IMR-90 (cell line): ENCODE results near the gene ARPP21. TPM values are rescaled to one million over a fixed set of nuclear protein-coding genes. Genes with fewer than 3 reads are reported as not detected.

Experiments used
- ATAC-seq: fragments of 200-7000 bp; cut with Tn5 transposase; 2 replicates; pipeline ENCODE4 v1.9.1; 2020; ENCODE audit warnings: low read depth, mild to moderate bottlenecking, moderate library complexity
- BruUV-seq: library from RNA; stranded (reverse); fragments of 400-500 nt; replicated peaks from 2 replicates; lab custom pipeline; 2021; lab: Mats Ljungman, UMichigan
- CTCF ChIA-PET: fragments of 300-600 bp; formaldehyde crosslinking; extraction: SDS; loops from one replicate; lab custom pipeline; 2021; ENCODE audit warnings: antibody characterized with exemption; lab: Yijun Ruan, JAX
- POLR2A ChIA-PET: fragments of 300-600 bp; sonication (Branson Sonifier 250); formaldehyde crosslinking; loops from one replicate; lab custom pipeline; 2022; ENCODE audit warnings: antibody characterized with exemption; ENCODE audit not compliant: unreplicated experiment; lab: Charles Lee
- DNase-seq: peaks from one replicate; pipeline ENCODE4 v3.0.0; 2013
- H2AFZ ChIP-seq: replicated peaks from 2 replicates; pipeline ENCODE3; 2013; ENCODE audit warnings: low read length, mild to moderate bottlenecking; ENCODE audit not compliant: poor library complexity
- H2AK5ac ChIP-seq: 2 replicates; pipeline ENCODE4 v1.6.1; 2013; ENCODE audit warnings: low read depth, low read length, inconsistent platforms
- H2AK9ac ChIP-seq: replicated peaks from 2 replicates; pipeline ENCODE3; 2013; ENCODE audit warnings: mild to moderate bottlenecking, low read depth, low read length, moderate library complexity; ENCODE audit not compliant: poor library complexity
- H2BK120ac ChIP-seq: 2 replicates; pipeline ENCODE4 v1.6.1; 2013; ENCODE audit warnings: low read depth, low read length, inconsistent platforms
- H2BK15ac ChIP-seq: 3 replicates; pipeline ENCODE4 v1.6.1; 2013; ENCODE audit warnings: low read depth, low read length, inconsistent platforms
- H2BK20ac ChIP-seq: 2 replicates; pipeline ENCODE4 v1.6.1; 2013; ENCODE audit warnings: low read depth, mild to moderate bottlenecking, inconsistent platforms, low read length, moderate library complexity
- H2BK5ac ChIP-seq: 2 replicates; pipeline ENCODE4 v1.6.1; 2013; ENCODE audit warnings: mild to moderate bottlenecking, low read depth, low read length, inconsistent platforms; ENCODE audit not compliant: poor library complexity, severe bottlenecking
- H3K14ac ChIP-seq: replicated peaks from 2 replicates; pipeline ENCODE4 v1.6.1; 2013; ENCODE audit warnings: low read depth, low read length, inconsistent platforms
- H3K18ac ChIP-seq: 2 replicates; pipeline ENCODE4 v1.6.1; 2013; ENCODE audit warnings: low read depth, low read length, control low read depth
- H3K23ac ChIP-seq: 2 replicates; pipeline ENCODE4 v1.6.1; 2013; ENCODE audit warnings: low read depth, low read length, inconsistent platforms
- H3K27ac ChIP-seq: 2 replicates; pipeline ENCODE4 v1.5.1; 2013; ENCODE audit warnings: mild to moderate bottlenecking, control low read depth, low read length; ENCODE audit not compliant: insufficient read depth
- H3K27me3 ChIP-seq: 2 replicates; pipeline ENCODE4 v1.6.1; 2013; ENCODE audit warnings: low read length; ENCODE audit not compliant: control insufficient read depth, insufficient read depth
- H3K36me3 ChIP-seq: 2 replicates; pipeline ENCODE4 v1.6.1; 2013; ENCODE audit warnings: low read length, mixed read lengths; ENCODE audit not compliant: control insufficient read depth, insufficient read depth
- H3K4ac ChIP-seq: 2 replicates; pipeline ENCODE4 v1.6.1; 2013; ENCODE audit warnings: low read depth, low read length, inconsistent platforms
- H3K4me1 ChIP-seq: 2 replicates; pipeline ENCODE4 v1.6.1; 2013; ENCODE audit warnings: low read length, mixed read lengths; ENCODE audit not compliant: control insufficient read depth, insufficient read depth
- H3K4me2 ChIP-seq: 2 replicates; pipeline ENCODE4 v1.6.1; 2013; ENCODE audit warnings: low read depth, mild to moderate bottlenecking, control low read depth, low read length, moderate library complexity
- H3K4me3 ChIP-seq: 2 replicates; pipeline ENCODE4 v1.5.1; 2013; ENCODE audit warnings: low read depth, mild to moderate bottlenecking, control low read depth, low read length, moderate library complexity; ENCODE audit not compliant: insufficient read depth
- H3K56ac ChIP-seq: 2 replicates; pipeline ENCODE4 v1.6.1; 2013; ENCODE audit warnings: low read length, inconsistent platforms; ENCODE audit not compliant: insufficient read depth; ENCODE audit errors: extremely low read depth
- H3K79me1 ChIP-seq, 2 experiments: 2 replicates each; pipeline ENCODE4 v1.6.1; 2013; ENCODE audit warnings: low read length in 2 of 2, inconsistent platforms in 1 of 2, low read depth in 1 of 2
- H3K9ac ChIP-seq: 2 replicates; pipeline ENCODE4 v1.6.1; 2013; ENCODE audit warnings: low read depth, low read length, control low read depth
- H3K9me1 ChIP-seq: 2 replicates; pipeline ENCODE4 v1.6.1; 2013; ENCODE audit warnings: low read length, inconsistent platforms; ENCODE audit not compliant: insufficient read depth
- H3K9me3 ChIP-seq: 2 replicates; pipeline ENCODE4 v1.6.1; 2013; ENCODE audit warnings: low read length; ENCODE audit not compliant: control insufficient read depth, insufficient read depth
- H4K20me1 ChIP-seq: 2 replicates; pipeline ENCODE4 v1.6.1; 2013; ENCODE audit warnings: low read length, inconsistent platforms; ENCODE audit not compliant: insufficient read depth
- H4K5ac ChIP-seq: 2 replicates; pipeline ENCODE4 v1.6.1; 2013; ENCODE audit warnings: mild to moderate bottlenecking, low read depth, low read length, control low read depth
- H4K8ac ChIP-seq, 2 experiments: 2 replicates each; pipeline ENCODE4 v1.6.1; 2013; ENCODE audit warnings: low read depth in 2 of 2, low read length in 2 of 2, control low read depth in 1 of 2, inconsistent platforms in 1 of 2
- H4K91ac ChIP-seq: 2 replicates; pipeline ENCODE4 v1.6.1; 2013; ENCODE audit warnings: low read depth, low read length, inconsistent platforms; ENCODE audit not compliant: insufficient read depth
- BHLHE40 ChIP-seq: fragments of 150-350 bp; IDR thresholded peaks from 2 replicates; pipeline ENCODE4 v1.6.1; 2016; ENCODE audit warnings: mild to moderate bottlenecking, low read depth, low read length
- CHD1 ChIP-seq: IDR thresholded peaks from 2 replicates; pipeline ENCODE4 v1.6.1; 2012; ENCODE audit warnings: low read depth, low read length, improper control_type of control experiment
- MAFK ChIP-seq: IDR thresholded peaks from 2 replicates; pipeline ENCODE4 v1.6.1; 2012; ENCODE audit warnings: low read depth, low read length, improper control_type of control experiment
- NFE2L2 ChIP-seq: fragments of 150-350 bp; IDR thresholded peaks from 2 replicates; pipeline ENCODE4 v1.6.1; 2016; ENCODE audit warnings: low read depth, mild to moderate bottlenecking, low read length
- POLR2A ChIP-seq: IDR thresholded peaks from 2 replicates; pipeline ENCODE4 v1.6.1; 2012; ENCODE audit warnings: mild to moderate bottlenecking, low read depth, low read length
- RAD21 ChIP-seq: IDR thresholded peaks from 2 replicates; pipeline ENCODE4 v1.6.1; 2012; ENCODE audit warnings: low read length, improper control_type of control experiment
- RCOR1 ChIP-seq: IDR thresholded peaks from 2 replicates; pipeline ENCODE4 v1.6.1; 2012; ENCODE audit warnings: mild to moderate bottlenecking, low read length, improper control_type of control experiment; ENCODE audit not compliant: insufficient replicate concordance
- RFX5 ChIP-seq: IDR thresholded peaks from 2 replicates; pipeline ENCODE4 v1.8.0; 2012; ENCODE audit warnings: low read depth, mild to moderate bottlenecking, low read length, moderate library complexity
- SMC3 ChIP-seq: fragments of 150-350 bp; IDR thresholded peaks from 2 replicates; pipeline ENCODE4 v1.6.1; 2016; ENCODE audit warnings: low read depth, mild to moderate bottlenecking, antibody characterized with exemption, low read length, moderate library complexity
- WGBS, 2 experiments: methylation state at CpG; one replicate each; pipeline versions ENCODE4 v1.1.5 to v1.1.7; 2013; ENCODE audit warnings: missing lambda C conversion rate in 2 of 2; ENCODE audit not compliant: insufficient read length in 1 of 2; ENCODE audit errors: extremely low coverage in 2 of 2; 5-methylcytosine and 5-hydroxymethylcytosine counted together
- dilution Hi-C: fragments of 300-500 bp; cut with HindIII; formaldehyde crosslinking; loops from one replicate; pipeline ENCODE4 v1.14.3; 2018; ENCODE audit warnings: low sequenced_read_pairs; ENCODE audit not compliant: unreplicated experiment
- in situ Hi-C: fragments of 300-500 bp; cut with MboI; formaldehyde crosslinking; loops from 3 replicates; pipeline ENCODE4 v1.14.3; 2019; ENCODE audit warnings: low sequenced_read_pairs, inconsistent platforms, mixed read lengths
- intact Hi-C: fragments of 100-400 bp; cut with micrococcal nuclease; formaldehyde crosslinking; loops from 2 replicates; pipeline ENCODE4 v1.10.0; 2022
- polyA plus RNA-seq, 3 experiments: library from polyadenylated mRNA; depleted of rRNA; stranded (reverse); fragments of >200 nt; gene quantifications; 2 replicates each; pipeline ENCODE4 v1.2.3, GENCODE V29; 2012; ENCODE audit warnings: low replicate concordance in 1 of 3
- total RNA-seq: library from RNA; depleted of rRNA; stranded (reverse); fragments of >200 nt; gene quantifications from 2 replicates; pipeline ENCODE4 v1.2.3, GENCODE V29; 2012
- TF ChIP-seq, protein P1 (sequence below): fragments of 150-350 bp; IDR thresholded peaks from 2 replicates; pipeline ENCODE4 v1.6.1; 2017; ENCODE audit warnings: mild to moderate bottlenecking, antibody characterized with exemption, low read length, low read depth

The ARPP21 gene
- total and polyA plus RNA-seq, 2 of the 4 experiments (the other 2 are of a cell fraction), result not detected

DNA sequence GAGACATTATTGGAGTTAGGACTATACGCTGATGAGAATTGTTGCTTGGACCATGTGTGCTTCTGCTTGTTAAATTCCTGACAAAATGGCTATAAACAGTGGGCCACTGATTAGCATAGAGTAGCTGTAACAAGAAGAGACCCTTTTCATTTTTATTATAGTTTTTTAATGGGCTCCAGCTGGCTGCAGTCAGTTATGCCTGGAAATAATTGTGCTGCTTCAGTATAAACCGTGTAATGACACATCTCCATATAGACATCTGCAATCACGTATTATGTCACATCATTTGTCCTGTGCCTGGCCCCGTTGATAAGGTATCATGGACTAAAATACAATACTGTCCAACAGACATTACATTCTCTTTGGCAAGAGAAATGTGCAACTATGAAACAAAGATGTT, 50.9 kb downstream of the ARPP21 start:
- no TSS peak for BruUV-seq
- intact Hi-C loops, result no loop called here

More for the DNA sequence above, 50.9 kb downstream of the ARPP21 start:
- no peak overlapping the region for H2AFZ ChIP-seq
- no peak overlapping the region for H3K27ac ChIP-seq
- no peaks in the 10 kb centered on the region for H3K27me3 ChIP-seq
- in situ Hi-C loops (no loop called here), dilution Hi-C loops (no loop called here)
- ChIA-PET CTCF (no interaction called here), POLR2A (no interaction called here)
- H4K91ac ChIP-seq, result no peak overlapping the region
- H3K56ac ChIP-seq, result no peak overlapping the region
- H2BK20ac ChIP-seq, result no peak overlapping the region
- H2BK120ac ChIP-seq, result no peak overlapping the region
- TF ChIP-seq POLR2A (no peak), SMC3 (no peak), CHD1 (no peak), BHLHE40 (no peak), RAD21 (no peak), MAFK (no peak), RCOR1 (no peak), RFX5 (no peak), NFE2L2 (no peak)
- TF ChIP-seq, protein P1, sequence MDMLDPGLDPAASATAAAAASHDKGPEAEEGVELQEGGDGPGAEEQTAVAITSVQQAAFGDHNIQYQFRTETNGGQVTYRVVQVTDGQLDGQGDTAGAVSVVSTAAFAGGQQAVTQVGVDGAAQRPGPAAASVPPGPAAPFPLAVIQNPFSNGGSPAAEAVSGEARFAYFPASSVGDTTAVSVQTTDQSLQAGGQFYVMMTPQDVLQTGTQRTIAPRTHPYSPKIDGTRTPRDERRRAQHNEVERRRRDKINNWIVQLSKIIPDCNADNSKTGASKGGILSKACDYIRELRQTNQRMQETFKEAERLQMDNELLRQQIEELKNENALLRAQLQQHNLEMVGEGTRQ, result no peak
- no peak overlapping the region for H2BK5ac ChIP-seq
- ATAC-seq (no peak), DNase-seq (no peak)
- no peak overlapping the region for H4K8ac ChIP-seq
- no peak overlapping the region for H3K4me3 ChIP-seq
- no peak overlapping the region for H2AK5ac ChIP-seq
- no peak overlapping the region for H3K9ac ChIP-seq
- WGBS, 2 experiments, result no CpG with 5 or more reads among the region's 4 CpGs
- H3K4me1 ChIP-seq, result no peaks in the 10 kb centered on the region
- H3K9me1 ChIP-seq, result no peaks in the 10 kb centered on the region
- H3K14ac ChIP-seq, result no peak overlapping the region
- no peak overlapping the region for H2BK15ac ChIP-seq
- no peak overlapping the region for H4K5ac ChIP-seq
- no peak overlapping the region for H2AK9ac ChIP-seq
- H3K4me2 ChIP-seq, result no peak overlapping the region
- no peaks in the 10 kb centered on the region for H4K20me1 ChIP-seq
- no peaks in the 10 kb centered on the region for H3K36me3 ChIP-seq
- H3K9me3 ChIP-seq, result no peaks in the 10 kb centered on the region
- no peaks in the 10 kb centered on the region for H3K79me1 ChIP-seq
- H3K23ac ChIP-seq, result no peak overlapping the region
- H3K18ac ChIP-seq, result no peak overlapping the region
- no peak overlapping the region for H3K4ac ChIP-seq
